Thoracic aorta (tissue), 2 donors: Measurements from ENCODE around the gene RAP1GAP. TPM values are rescaled to one million over a fixed set of nuclear protein-coding genes. Genes with fewer than 3 reads are reported as not detected.
A peak's percentile ranks its signal among the peaks of the same experiment; 100 is the strongest.

ENCODE experiments used
- ATAC-seq: fragments of 150-250 bp; one replicate; pipeline ENCODE4 v1.8.0; 2017; ENCODE audit warnings: low read depth; ENCODE audit not compliant: insufficient number of reproducible peaks, low FRiP score
- DNase-seq: peaks from one replicate; pipeline ENCODE4 v3.0.0-alpha.2; 2020; ENCODE audit warnings: low spot score
- H3K27ac ChIP-seq, 2 donors: fragments of 200-600 bp; sonication (generic); 1 replicate in 1 of 2; 2 replicates in 1 of 2; pipeline ENCODE4 v1.5.1; 2016; ENCODE audit warnings: mild to moderate bottlenecking in 2 of 2, moderate library complexity in 2 of 2
- H3K27me3 ChIP-seq: fragments of 200-600 bp; sonication (generic); replicated peaks from 2 replicates; pipeline ENCODE4 v1.6.0; 2016; ENCODE audit warnings: mild to moderate bottlenecking; ENCODE audit not compliant: insufficient read depth
- H3K36me3 ChIP-seq: fragments of 200-600 bp; sonication (generic); one replicate; pipeline ENCODE4 v1.5.1; 2016
- H3K4me1 ChIP-seq, 2 donors: fragments of 200-600 bp; sonication (generic); 1 replicate in 1 of 2; 2 replicates in 1 of 2; pipeline versions ENCODE4 v1.5.1 to v1.6.0; 2016; ENCODE audit warnings: low read depth in 2 of 2, mild to moderate bottlenecking in 1 of 2; ENCODE audit not compliant: control insufficient read depth in 1 of 2
- H3K4me3 ChIP-seq: fragments of 200-600 bp; sonication (generic); 2 replicates; pipeline ENCODE4 v1.5.1; 2016; ENCODE audit warnings: mild to moderate bottlenecking
- H3K9me3 ChIP-seq: fragments of 200-600 bp; sonication (generic); 2 replicates; pipeline ENCODE4 v1.5.1; 2016
- CTCF ChIP-seq: fragments of 200-600 bp; sonication (generic); IDR thresholded peaks from one replicate; pipeline ENCODE4 v1.5.1; 2019; ENCODE audit warnings: antibody characterized with exemption
- total RNA-seq, 2 donors: library from RNA; depleted of rRNA; stranded (reverse); fragments of >200 nt; gene quantifications; one replicate each; pipeline versions ENCODE4 v1.1.0 to v1.2.3, GENCODE V29; 2016

Gene RAP1GAP
- total RNA-seq, 2 donors from 2014 or later = 0.27 to 0.92 TPM

- H3K36me3 ChIP-seq = no peaks in the 10 kb centered on the region
- no peaks in the 10 kb centered on the region for H3K9me3 ChIP-seq
- H3K4me1 ChIP-seq = no peaks in the 10 kb centered on the region
- no peak overlapping the region for H3K27ac ChIP-seq
- ATAC-seq (no peak), DNase-seq (no peak)
- no peak for TF ChIP-seq CTCF
- no peak overlapping the region for H3K4me3 ChIP-seq
- no peaks in the 10 kb centered on the region for H3K27me3 ChIP-seq
Observed at GRCh38 chr1:21608798-21609197, 60.4 kb downstream of the RAP1GAP start.

GRCh38 chr1:21607549-21608529, 61.3 kb downstream of the RAP1GAP start:
- H3K27me3 ChIP-seq = no peaks in the 10 kb centered on the region
- no peak for ATAC-seq
- no peaks in the 10 kb centered on the region for H3K9me3 ChIP-seq

GRCh38 chr1:21605964-21606705, 63.0 kb downstream of the RAP1GAP start:
- no peak for TF ChIP-seq CTCF
- Histone ChIP-seq H3K9me3 (no peaks in the 10 kb centered on the region), H3K36me3 (no peaks in the 10 kb centered on the region), H3K4me3 (no peak overlapping the region), H3K27ac (no peak overlapping the region), H3K4me1 (no peaks in the 10 kb centered on the region), H3K27me3 (no peaks in the 10 kb centered on the region)
- ATAC-seq (no peak), DNase-seq (no peak)

More at GRCh38 chr1:21607549-21608529, 61.3 kb downstream of the RAP1GAP start:
- TF ChIP-seq CTCF = no peak
- H3K36me3 ChIP-seq = no peaks in the 10 kb centered on the region
- no peaks in the 10 kb centered on the region for H3K4me1 ChIP-seq
- H3K4me3 ChIP-seq = no peak overlapping the region
- H3K27ac ChIP-seq = no peak overlapping the region
- DNase-seq = peak; percentile 17

- Histone ChIP-seq H3K4me1 (no peaks in the 10 kb centered on the region), H3K27ac (no peak overlapping the region), H3K9me3 (no peaks in the 10 kb centered on the region), H3K27me3 (no peaks in the 10 kb centered on the region), H3K4me3 (no peak overlapping the region), H3K36me3 (no peaks in the 10 kb centered on the region)
- no peak for DNase-seq
- no peak for ATAC-seq
- TF ChIP-seq CTCF = no peak
Observed at GRCh38 chr1:21605012-21605715, 64.0 kb downstream of the RAP1GAP start.
